AG09309 (cell line): ENCODE results near the gene TACC2.

Source experiments
- DNase-seq: peaks from one replicate; pipeline ENCODE4 v3.0.0-alpha.2; 2010; ENCODE audit warnings: low read depth
- H3K4me3 ChIP-seq: 2 replicates; pipeline ENCODE4 v1.5.1; 2011; ENCODE audit warnings: mild to moderate bottlenecking, low read depth, low read length, moderate library complexity; ENCODE audit not compliant: control insufficient read depth
- TF ChIP-seq, protein P1 (sequence below): IDR thresholded peaks from 2 replicates; pipeline ENCODE4 v1.5.1; 2011; ENCODE audit warnings: mild to moderate bottlenecking, low read depth, low read length, inconsistent platforms; ENCODE audit not compliant: insufficient read depth, control insufficient read depth; ENCODE audit errors: missing control alignments

TACC2 gene

DNA sequence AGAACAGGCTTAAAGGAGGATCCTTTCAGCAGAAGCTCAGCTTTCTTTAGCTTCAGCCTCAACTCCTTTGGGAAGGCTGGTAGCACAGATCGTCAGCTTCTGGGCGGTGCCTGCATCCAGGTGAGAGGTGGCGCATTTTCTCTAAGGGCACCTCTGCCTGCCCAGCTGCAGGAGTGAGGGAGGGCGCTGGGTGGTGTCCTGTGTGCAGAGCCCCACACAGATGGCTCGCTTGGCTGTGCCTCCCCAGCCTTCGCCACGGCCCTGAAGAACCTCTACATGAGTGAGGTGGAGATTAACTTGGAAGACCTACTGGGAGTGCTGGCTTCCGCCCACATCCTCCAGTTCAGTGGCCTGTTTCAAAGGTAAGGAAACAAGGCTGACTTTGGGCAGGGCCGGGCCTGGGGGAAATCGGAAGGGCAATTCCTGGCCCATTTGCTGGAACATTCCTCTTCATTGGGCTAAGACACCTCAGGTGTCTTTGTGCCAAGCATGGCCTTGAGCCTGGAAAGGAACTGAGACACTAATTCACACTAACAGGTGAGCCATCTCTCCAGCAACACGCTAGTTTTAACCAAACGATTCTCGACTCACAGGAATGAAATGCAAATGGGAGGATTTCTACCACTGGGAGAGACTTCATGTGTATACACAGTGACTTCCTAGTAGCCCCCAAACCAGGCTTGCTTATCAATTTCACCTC is 302.0 kb downstream of the TACC2 start:
- H3K4me3 ChIP-seq: no peak overlapping the region
- DNase-seq: no peak
- TF ChIP-seq, protein P1, sequence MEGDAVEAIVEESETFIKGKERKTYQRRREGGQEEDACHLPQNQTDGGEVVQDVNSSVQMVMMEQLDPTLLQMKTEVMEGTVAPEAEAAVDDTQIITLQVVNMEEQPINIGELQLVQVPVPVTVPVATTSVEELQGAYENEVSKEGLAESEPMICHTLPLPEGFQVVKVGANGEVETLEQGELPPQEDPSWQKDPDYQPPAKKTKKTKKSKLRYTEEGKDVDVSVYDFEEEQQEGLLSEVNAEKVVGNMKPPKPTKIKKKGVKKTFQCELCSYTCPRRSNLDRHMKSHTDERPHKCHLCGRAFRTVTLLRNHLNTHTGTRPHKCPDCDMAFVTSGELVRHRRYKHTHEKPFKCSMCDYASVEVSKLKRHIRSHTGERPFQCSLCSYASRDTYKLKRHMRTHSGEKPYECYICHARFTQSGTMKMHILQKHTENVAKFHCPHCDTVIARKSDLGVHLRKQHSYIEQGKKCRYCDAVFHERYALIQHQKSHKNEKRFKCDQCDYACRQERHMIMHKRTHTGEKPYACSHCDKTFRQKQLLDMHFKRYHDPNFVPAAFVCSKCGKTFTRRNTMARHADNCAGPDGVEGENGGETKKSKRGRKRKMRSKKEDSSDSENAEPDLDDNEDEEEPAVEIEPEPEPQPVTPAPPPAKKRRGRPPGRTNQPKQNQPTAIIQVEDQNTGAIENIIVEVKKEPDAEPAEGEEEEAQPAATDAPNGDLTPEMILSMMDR: no peak

DNA sequence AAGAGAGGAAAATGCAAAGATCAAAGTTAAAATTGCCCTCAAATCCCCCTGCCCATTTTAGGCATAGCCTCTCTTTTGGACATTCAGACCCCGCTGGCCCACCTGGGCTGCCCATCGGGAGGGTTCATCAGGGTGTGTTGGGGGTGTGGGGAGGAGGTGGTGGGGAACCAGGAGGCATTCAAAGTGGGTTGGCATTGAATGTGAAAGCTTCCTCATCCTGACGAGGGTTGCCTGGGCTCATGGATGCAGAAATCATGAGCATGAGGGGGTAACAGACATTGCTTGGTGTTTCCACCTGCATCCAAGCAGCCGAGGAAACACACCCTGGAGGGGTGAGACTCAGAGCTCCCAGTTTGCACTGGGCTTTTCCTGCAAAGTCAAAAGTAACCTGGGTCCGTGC is 302.8 kb downstream of the TACC2 start:
- TF ChIP-seq, protein P1: no peak
- DNase-seq: no peak
- no peak overlapping the region for H3K4me3 ChIP-seq

DNA sequence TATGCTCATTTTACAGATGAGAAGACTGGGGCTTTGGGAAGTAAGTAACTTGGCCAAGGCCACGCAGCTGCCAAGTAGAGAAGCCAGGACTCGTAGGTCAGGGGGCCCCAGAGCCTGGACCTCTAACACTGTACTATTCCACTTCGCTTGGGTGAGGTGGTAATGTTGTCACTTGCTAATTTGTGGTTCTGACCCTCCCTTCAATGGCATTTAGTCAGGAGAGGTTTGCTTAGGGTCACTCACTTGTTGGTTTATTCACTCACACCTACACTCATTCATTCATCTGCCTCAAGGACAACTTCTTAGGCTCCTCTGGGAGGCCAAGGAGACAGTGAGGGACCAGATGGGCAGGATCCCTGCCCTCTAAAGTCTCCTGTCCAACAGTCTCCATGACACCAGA is 303.4 kb downstream of the TACC2 start:
- H3K4me3 ChIP-seq: no peak overlapping the region
- TF ChIP-seq, protein P1: no peak
- no peak for DNase-seq

DNA sequence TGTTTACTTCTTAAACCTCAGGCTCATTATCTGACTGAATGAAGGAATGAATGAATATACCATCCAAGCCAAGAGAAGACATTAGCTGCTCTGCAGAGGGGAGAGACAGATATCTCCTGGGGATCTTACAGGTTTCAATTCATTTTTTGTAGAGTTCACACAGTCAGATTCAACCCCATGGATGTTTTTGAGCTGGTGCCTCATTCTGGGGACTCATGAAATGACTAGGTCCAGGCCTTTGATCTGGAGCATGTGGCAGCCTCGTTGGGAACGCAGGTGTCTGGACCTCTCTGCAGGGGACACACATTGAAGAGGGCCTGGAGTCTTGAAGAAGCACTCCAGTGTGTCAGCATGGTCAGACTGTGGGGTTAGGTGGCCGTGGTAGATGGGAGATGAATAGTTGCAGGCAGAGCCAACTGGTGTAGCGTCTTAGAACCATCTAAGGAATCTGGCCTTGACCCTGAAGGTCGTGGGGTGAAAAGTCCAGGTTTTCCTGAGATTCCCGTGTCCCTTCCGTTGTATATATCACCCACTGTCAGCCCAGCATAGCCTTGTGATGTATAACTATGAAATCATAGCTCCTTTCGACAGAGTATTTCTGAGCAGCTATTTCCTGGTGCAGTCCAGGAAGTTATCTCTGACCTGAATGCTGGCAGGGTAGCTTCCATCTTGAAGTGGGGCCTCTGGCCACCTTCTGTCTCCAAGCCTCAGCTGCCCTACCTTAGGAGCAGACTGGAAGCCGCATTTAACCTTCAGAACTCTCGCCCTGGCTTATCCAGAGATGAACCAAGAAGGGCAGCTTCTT is 304.4 kb downstream of the TACC2 start:
- DNase-seq: no peak
- H3K4me3 ChIP-seq: no peak overlapping the region
- TF ChIP-seq, protein P1: no peak

DNA sequence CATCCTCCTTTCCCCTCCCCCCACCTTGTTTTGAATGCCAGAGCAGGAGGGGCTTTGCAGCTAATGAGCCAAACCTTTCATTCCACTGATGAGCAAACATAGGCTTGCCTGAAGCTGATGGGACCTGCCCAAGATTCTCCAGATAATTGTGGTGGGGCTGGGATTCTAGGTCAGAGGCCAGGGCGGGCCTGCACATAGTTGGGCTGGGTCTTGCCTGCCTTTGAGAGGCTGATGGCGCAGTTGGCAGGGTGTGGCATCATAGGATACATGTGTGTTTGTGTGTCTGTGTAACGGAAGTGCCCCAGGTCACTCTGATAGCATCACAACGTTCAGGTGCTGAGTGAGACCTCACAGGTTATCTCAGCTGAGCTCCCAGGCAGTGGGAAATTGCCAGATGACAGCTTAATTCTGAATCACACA is 305.0 kb downstream of the TACC2 start:
- H3K4me3 ChIP-seq: no peak overlapping the region
- no peak for DNase-seq
- TF ChIP-seq, protein P1: no peak

DNA sequence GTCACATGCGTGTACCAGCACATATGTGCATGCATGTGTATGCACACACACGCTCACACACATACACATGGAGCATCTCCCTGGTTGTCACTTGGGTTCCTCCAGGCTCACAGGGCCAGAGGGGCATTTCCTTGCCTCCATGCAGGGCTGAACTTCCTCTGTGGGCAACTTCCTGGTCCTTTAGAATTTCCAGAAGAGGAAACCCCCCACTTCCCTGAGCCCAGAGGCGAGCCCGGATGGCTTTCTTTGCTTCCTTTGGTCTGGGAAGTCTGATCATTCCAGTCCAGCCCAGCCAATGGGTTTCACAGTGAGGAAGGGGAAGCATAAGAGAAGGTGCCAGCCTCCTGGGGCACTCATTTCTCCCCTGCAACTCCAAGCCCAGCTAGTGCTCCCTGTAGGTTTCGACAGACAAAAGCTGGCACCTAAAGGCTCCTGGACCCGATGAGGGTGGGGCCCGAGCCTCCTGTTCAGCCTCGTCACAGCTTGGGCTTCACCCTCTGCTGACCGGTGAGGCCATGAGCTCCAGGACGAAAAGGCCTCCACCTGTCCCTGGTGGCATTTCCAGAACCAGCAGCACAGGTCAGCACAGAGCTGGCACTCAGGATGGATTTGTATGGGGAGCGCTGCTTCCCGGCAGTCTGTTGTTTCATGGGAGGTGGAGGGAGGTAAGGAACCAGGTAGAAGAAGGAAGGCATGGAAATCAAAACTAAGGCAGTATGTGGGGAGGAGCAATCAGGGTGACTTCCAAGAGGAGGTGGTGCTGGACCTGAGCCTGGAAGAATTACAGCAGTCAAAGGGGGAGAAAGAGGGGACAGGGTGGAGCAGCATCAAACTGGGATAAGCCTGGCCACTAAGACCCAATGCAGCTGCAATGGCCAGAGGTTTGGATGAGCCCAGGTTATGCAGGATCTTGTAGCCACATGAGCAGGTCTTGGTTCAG is 305.8 kb downstream of the TACC2 start:
- DNase-seq: no peak

More for the DNA sequence above, 305.8 kb downstream of the TACC2 start:
- H3K4me3 ChIP-seq: no peak overlapping the region
- TF ChIP-seq, protein P1: no peak
